Fibroblast of lung (primary cell): ENCODE measurements around the gene NTN1. TPM values are rescaled to one million over a fixed set of nuclear protein-coding genes. Genes with fewer than 3 reads are reported as not detected.

Source experiments
- DNase-seq, 2 donors: peaks; one replicate each; pipeline versions ENCODE4 v3.0.0 to v3.0.0-alpha.2; 2010; ENCODE audit warnings: low read depth in 2 of 2
- H2AFZ ChIP-seq: 2 replicates; pipeline ENCODE4 v1.5.1; 2012; ENCODE audit warnings: low read length, control low read depth, inconsistent platforms
- H3K27ac ChIP-seq: 2 replicates; pipeline ENCODE4 v1.5.1; 2011; ENCODE audit warnings: low read length, control low read depth; ENCODE audit not compliant: insufficient read depth
- H3K27me3 ChIP-seq: 2 replicates; pipeline ENCODE4 v1.5.1; 2011; ENCODE audit warnings: mild to moderate bottlenecking, low read length; ENCODE audit not compliant: control insufficient read depth, insufficient read depth
- H3K36me3 ChIP-seq: 2 replicates; pipeline ENCODE4 v1.5.1; 2011; ENCODE audit warnings: low read length; ENCODE audit not compliant: control insufficient read depth, insufficient read depth
- H3K4me1 ChIP-seq: 2 replicates; pipeline ENCODE4 v1.5.1; 2011; ENCODE audit warnings: low read length; ENCODE audit not compliant: control insufficient read depth, insufficient read depth; ENCODE audit errors: extremely low read depth
- H3K4me2 ChIP-seq: 2 replicates; pipeline ENCODE4 v1.5.1; 2011; ENCODE audit warnings: low read length, control low read depth; ENCODE audit not compliant: insufficient read depth; ENCODE audit errors: extremely low read depth
- H3K4me3 ChIP-seq, 4 experiments: fragments of 200-600 bp in 1 of 4; sonication (generic) in 1 of 4; replicated peaks in 1 of 4; 2 replicates each; pipeline ENCODE4 v1.5.1; 2011 to 2016; ENCODE audit warnings: low read length in 4 of 4, low read depth in 3 of 4, mild to moderate bottlenecking in 3 of 4, control low read depth in 2 of 4, inconsistent platforms in 1 of 4, mixed read lengths in 1 of 4; ENCODE audit not compliant: insufficient read depth in 1 of 4; ENCODE audit errors: control extremely low read depth in 1 of 4
- H3K79me2 ChIP-seq: 2 replicates; pipeline ENCODE4 v1.5.1; 2012; ENCODE audit warnings: mild to moderate bottlenecking, low read length, inconsistent platforms; ENCODE audit not compliant: control insufficient read depth, insufficient read depth
- H3K9ac ChIP-seq: 2 replicates; pipeline ENCODE4 v1.5.1; 2011; ENCODE audit warnings: mild to moderate bottlenecking, low read length, control low read depth; ENCODE audit not compliant: insufficient read depth
- H3K9me3 ChIP-seq: 2 replicates; pipeline ENCODE4 v1.5.1; 2012; ENCODE audit warnings: low read depth, low read length; ENCODE audit not compliant: control insufficient read depth, insufficient read depth
- H4K20me1 ChIP-seq: 2 replicates; pipeline ENCODE4 v1.5.1; 2011; ENCODE audit warnings: low read length; ENCODE audit not compliant: control insufficient read depth, insufficient read depth; ENCODE audit errors: extremely low read depth
- EZH2 ChIP-seq: IDR thresholded peaks from 2 replicates; pipeline ENCODE4 v1.5.1; 2012; ENCODE audit warnings: low read length, control low read depth, mild to moderate bottlenecking; ENCODE audit errors: missing control alignments
- polyA plus RNA-seq, 2 donors: library from polyadenylated mRNA; depleted of rRNA in 1 of 2; stranded (reverse) in 1 of 2; unstranded in 1 of 2; fragments of >200 nt; gene quantifications; 2 replicates each; pipeline ENCODE4 v1.2.1, GENCODE V29; 2011 to 2012; ENCODE audit warnings: missing spikeins in 1 of 2
- total RNA-seq: library from RNA; depleted of rRNA; stranded (reverse); fragments of >200 nt; gene quantifications from 2 replicates; pipeline ENCODE4 v1.2.1, GENCODE V29; 2014
- TF ChIP-seq, protein P1 (sequence below), 2 donors: IDR thresholded peaks in 1 of 2; conservative IDR thresholded peaks in 1 of 2; 1 replicate in 1 of 2; 2 replicates in 1 of 2; pipeline ENCODE4 v1.5.1; 2011 to 2012; ENCODE audit warnings: low read length in 2 of 2, control low read depth in 1 of 2, inconsistent platforms in 1 of 2, low read depth in 1 of 2, mild to moderate bottlenecking in 1 of 2

Gene NTN1
- total and polyA plus RNA-seq, 2 donors (not counting 1 experiment from before 2014, with no cell fraction given) = 0.17 to 3.1 TPM

DNA sequence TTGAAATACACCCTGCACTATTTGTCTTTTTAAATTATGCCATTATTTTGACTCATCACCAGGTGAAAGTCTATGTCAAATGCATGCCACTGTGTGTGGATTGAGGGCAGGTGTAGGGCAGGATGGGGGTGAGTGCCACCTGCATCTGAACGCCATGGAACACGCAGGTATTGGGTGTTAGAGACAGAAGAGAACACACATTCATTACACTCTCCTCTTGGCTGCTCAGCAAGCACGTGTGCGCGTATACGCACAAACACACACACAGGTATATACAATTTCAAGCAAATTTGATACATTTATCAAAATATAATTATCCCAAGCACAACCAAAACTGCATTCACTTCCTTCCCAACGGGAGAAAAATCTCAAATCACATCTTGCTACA, 268.9 kb downstream of the NTN1 start:
- Histone ChIP-seq H4K20me1 (no peaks in the 10 kb centered on the region), H3K4me2 (no peak overlapping the region), H3K4me3 (no peak overlapping the region), H3K9me3 (no peaks in the 10 kb centered on the region), H3K27me3 (no peaks in the 10 kb centered on the region), H3K4me1 (no peaks in the 10 kb centered on the region), H2AFZ (no peak overlapping the region), H3K27ac (no peak overlapping the region), H3K9ac (no peak overlapping the region), H3K79me2 (no peaks in the 10 kb centered on the region), H3K36me3 (no peaks in the 10 kb centered on the region)
- TF ChIP-seq, protein P1, sequence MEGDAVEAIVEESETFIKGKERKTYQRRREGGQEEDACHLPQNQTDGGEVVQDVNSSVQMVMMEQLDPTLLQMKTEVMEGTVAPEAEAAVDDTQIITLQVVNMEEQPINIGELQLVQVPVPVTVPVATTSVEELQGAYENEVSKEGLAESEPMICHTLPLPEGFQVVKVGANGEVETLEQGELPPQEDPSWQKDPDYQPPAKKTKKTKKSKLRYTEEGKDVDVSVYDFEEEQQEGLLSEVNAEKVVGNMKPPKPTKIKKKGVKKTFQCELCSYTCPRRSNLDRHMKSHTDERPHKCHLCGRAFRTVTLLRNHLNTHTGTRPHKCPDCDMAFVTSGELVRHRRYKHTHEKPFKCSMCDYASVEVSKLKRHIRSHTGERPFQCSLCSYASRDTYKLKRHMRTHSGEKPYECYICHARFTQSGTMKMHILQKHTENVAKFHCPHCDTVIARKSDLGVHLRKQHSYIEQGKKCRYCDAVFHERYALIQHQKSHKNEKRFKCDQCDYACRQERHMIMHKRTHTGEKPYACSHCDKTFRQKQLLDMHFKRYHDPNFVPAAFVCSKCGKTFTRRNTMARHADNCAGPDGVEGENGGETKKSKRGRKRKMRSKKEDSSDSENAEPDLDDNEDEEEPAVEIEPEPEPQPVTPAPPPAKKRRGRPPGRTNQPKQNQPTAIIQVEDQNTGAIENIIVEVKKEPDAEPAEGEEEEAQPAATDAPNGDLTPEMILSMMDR (conservative IDR thresholded peaks at IDR 0.05 in 1 of 2, IDR thresholded peaks at IDR 0.05 in 1 of 2; ENCODE audit: low read depth in 1 of 2, low read length in 2 of 2) = no peak
- TF ChIP-seq EZH2 = no peak
- DNase-seq = no peak

DNA sequence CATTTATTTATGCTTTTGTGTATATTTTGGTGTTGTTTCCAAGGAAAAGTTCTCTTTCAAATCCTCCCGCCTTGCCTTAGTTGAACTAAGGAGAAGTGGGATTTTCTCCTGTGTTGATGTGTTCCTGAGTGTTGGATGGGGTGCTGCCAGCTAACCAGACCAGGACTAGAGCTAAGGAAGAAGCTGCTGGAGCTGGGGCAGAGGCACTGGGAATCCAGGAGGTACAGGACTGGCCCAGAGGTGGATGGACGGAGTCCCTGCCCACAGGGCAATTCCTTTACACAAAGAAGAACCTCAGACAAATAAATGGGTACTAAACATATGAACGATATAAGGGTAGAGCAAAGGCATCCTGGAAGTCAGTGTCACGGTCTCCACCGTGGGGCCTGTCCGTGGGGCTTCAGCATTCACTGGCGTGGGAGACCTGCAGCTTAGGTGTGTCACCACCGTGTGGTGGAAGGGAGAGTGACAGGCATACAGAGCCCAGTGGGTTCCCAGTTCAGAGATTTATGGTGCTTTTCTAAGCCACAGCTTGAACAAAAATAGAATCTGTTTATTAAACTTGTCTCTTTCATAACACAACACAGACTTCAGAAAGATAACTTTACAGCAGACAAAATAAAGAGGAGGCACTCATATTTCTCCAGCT, 270.7 kb downstream of the NTN1 start:
- no peaks in the 10 kb centered on the region for H3K9me3 ChIP-seq
- peak; percentile 16 to 31 for DNase-seq

DNA sequence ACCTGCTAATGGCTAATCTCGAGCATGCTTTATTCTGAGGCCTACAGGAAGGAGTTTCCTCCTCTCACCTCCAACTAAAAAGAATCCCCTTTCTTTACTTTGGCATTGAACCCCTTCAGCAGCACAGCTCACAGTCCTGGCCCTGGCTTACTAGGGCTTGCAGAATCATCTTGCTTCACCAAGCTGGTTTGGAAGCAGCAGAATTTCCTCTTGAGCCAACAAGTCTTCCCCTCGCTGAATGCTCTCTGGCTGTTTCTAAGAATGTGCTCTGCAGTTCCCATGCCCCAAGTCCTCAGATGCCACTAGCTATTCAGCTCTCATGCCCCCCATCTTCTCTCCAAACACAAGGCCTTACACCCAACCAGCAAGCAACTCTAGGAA, 271.2 kb downstream of the NTN1 start:
- no peak for DNase-seq
- H3K27ac ChIP-seq = no peak overlapping the region
- no peaks in the 10 kb centered on the region for H4K20me1 ChIP-seq
- no peak overlapping the region for H3K4me2 ChIP-seq
- TF ChIP-seq, protein P1 (conservative IDR thresholded peaks at IDR 0.05 in 1 of 2, IDR thresholded peaks at IDR 0.05 in 1 of 2; ENCODE audit: low read depth in 1 of 2, low read length in 2 of 2) = no peak
- TF ChIP-seq EZH2 = no peak
- H3K4me3 ChIP-seq = no peak overlapping the region
- H3K9ac ChIP-seq = no peak overlapping the region
- no peak overlapping the region for H2AFZ ChIP-seq
- no peaks in the 10 kb centered on the region for H3K9me3 ChIP-seq
- H3K79me2 ChIP-seq = no peaks in the 10 kb centered on the region
- no peaks in the 10 kb centered on the region for H3K4me1 ChIP-seq
- no peaks in the 10 kb centered on the region for H3K36me3 ChIP-seq
- no peaks in the 10 kb centered on the region for H3K27me3 ChIP-seq

More for the DNA sequence above, 270.7 kb downstream of the NTN1 start:
- Histone ChIP-seq H3K4me1 (no peaks in the 10 kb centered on the region), H2AFZ (no peak overlapping the region), H3K27ac (no peak overlapping the region), H3K4me3 (no peak overlapping the region), H3K4me2 (no peak overlapping the region), H3K9ac (no peak overlapping the region), H4K20me1 (no peaks in the 10 kb centered on the region), H3K27me3 (no peaks in the 10 kb centered on the region), H3K79me2 (no peaks in the 10 kb centered on the region), H3K36me3 (no peaks in the 10 kb centered on the region)
- no peak for TF ChIP-seq EZH2
- TF ChIP-seq, protein P1 (conservative IDR thresholded peaks at IDR 0.05 in 1 of 2, IDR thresholded peaks at IDR 0.05 in 1 of 2; ENCODE audit: low read depth in 1 of 2, low read length in 2 of 2) = peak; percentile 58 to 68

Other genes starting within 250 kb of the NTN1 start
- not detected in 2 replicates for gene MFSD6L, start 222.1 kb upstream of the NTN1 start, total RNA-seq
- not detected in 2 replicates for gene MFSD6L, start 222.1 kb upstream of the NTN1 start, polyA plus RNA-seq
- gene PIK3R6, start 153.8 kb upstream of the NTN1 start, total RNA-seq = not detected in 2 replicates
- 0.02 TPM in 1 of 2 replicates, not detected in the other for gene PIK3R6, start 153.8 kb upstream of the NTN1 start, polyA plus RNA-seq
- gene PIK3R5, start 55.8 kb upstream of the NTN1 start, total RNA-seq = not detected in 2 replicates
- 0.15 TPM in 1 of 2 replicates, not detected in the other for gene PIK3R5, start 55.8 kb upstream of the NTN1 start, polyA plus RNA-seq